ENCODE results near the gene DCDC1. TPM values are rescaled to one million over a fixed set of nuclear protein-coding genes. Genes with fewer than 3 reads are reported as not detected.

Gene DCDC1
- total RNA-seq, 4 donors from 2014 or later = 0.26 to 8.0 (median 1.5) TPM

DNA sequence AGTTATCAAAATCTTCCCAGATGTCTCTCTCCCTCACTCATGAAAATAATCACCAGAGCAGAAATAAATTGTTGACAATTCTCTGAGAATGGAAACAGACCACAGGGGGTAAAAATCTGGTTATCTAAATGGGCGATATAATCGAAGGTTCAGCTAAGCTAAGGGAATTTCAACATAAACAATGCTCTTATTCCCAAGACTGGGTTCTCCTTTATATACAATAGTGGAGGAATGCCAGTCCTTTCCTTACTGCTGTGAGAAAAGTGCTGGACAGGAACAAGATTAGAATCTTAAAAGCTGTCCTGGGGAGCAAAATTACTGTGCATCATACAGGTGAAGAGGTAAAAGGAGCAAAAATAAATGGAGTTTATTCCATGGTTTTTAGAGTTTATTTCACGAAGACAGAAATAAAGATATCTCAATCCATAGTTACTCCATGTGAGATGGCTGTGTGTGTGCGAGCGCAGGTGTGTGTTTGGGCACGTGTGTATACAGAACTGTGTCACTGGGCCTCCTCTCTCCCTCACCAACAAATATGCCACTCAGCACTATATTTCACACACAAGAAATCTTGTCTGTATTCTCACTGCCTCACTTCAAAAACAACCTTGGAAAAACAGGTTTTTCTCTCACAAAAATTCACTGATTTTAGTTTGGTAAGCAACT, 385.6 kb downstream of the DCDC1 start:
- no peaks in the 10 kb centered on the region for H3K4me1 ChIP-seq
- no peak for TF ChIP-seq POLR2A (IDR thresholded peaks at IDR 0.05)
- TF ChIP-seq CTCF (IDR thresholded peaks at IDR 0.05) = no peak
- no peak for DNase-seq

GRCh38 chr11:30983143-30983542, 386.4 kb downstream of the DCDC1 start:
- no peak for TF ChIP-seq POLR2A (IDR thresholded peaks at IDR 0.05)
- no peak for TF ChIP-seq CTCF (IDR thresholded peaks at IDR 0.05)
- intact Hi-C loops (cut with DNase I; ENCODE audit: low total_unique reads) = no loop called here

More for the DNA sequence above, 385.6 kb downstream of the DCDC1 start:
- no peak overlapping the region for H3K27ac ChIP-seq
- no peak overlapping the region for H3K4me3 ChIP-seq
- H3K36me3 ChIP-seq = no peaks in the 10 kb centered on the region
- H3K9me3 ChIP-seq = no peaks in the 10 kb centered on the region
- intact Hi-C loops (cut with DNase I; ENCODE audit: low total_unique reads) = no loop called here
- H3K27me3 ChIP-seq = no peaks in the 10 kb centered on the region

GRCh38 chr11:30967579-30967978, 402.0 kb downstream of the DCDC1 start:
- DNase-seq = no peak
- H3K27me3 ChIP-seq = no peaks in the 10 kb centered on the region
- intact Hi-C loops (cut with DNase I; ENCODE audit: low total_unique reads) = no loop called here
- TF ChIP-seq CTCF (IDR thresholded peaks at IDR 0.05) = no peak
- no peak for TF ChIP-seq POLR2A (IDR thresholded peaks at IDR 0.05)
- no peaks in the 10 kb centered on the region for H3K36me3 ChIP-seq
- H3K4me1 ChIP-seq = no peaks in the 10 kb centered on the region
- H3K27ac ChIP-seq = no peak overlapping the region
- H3K9me3 ChIP-seq = no peaks in the 10 kb centered on the region
- H3K4me3 ChIP-seq = no peak overlapping the region

More at GRCh38 chr11:30983143-30983542, 386.4 kb downstream of the DCDC1 start:
- H3K9me3 ChIP-seq = no peaks in the 10 kb centered on the region
- no peaks in the 10 kb centered on the region for H3K4me1 ChIP-seq
- no peaks in the 10 kb centered on the region for H3K36me3 ChIP-seq
- no peak for DNase-seq
- no peak overlapping the region for H3K27ac ChIP-seq
- no peak overlapping the region for H3K4me3 ChIP-seq
- H3K27me3 ChIP-seq = no peaks in the 10 kb centered on the region

- DNase-seq = no peak
- H3K27me3 ChIP-seq = no peaks in the 10 kb centered on the region
- intact Hi-C loops (cut with DNase I; ENCODE audit: low total_unique reads) = no loop called here
- TF ChIP-seq POLR2A (IDR thresholded peaks at IDR 0.05) (no peak), CTCF (IDR thresholded peaks at IDR 0.05) (no peak)
- no peaks in the 10 kb centered on the region for H3K9me3 ChIP-seq
- H3K27ac ChIP-seq = no peak overlapping the region
- no peak overlapping the region for H3K4me3 ChIP-seq
- H3K4me1 ChIP-seq = no peaks in the 10 kb centered on the region
- H3K36me3 ChIP-seq = no peaks in the 10 kb centered on the region
Observed at GRCh38 chr11:30960387-30960992, 409.0 kb downstream of the DCDC1 start.

- Histone ChIP-seq H3K9me3 (no peaks in the 10 kb centered on the region), H3K36me3 (no peaks in the 10 kb centered on the region), H3K27ac (no peak overlapping the region), H3K4me1 (no peaks in the 10 kb centered on the region), H3K4me3 (no peak overlapping the region), H3K27me3 (no peaks in the 10 kb centered on the region)
- DNase-seq = no peak
- intact Hi-C loops (cut with DNase I; ENCODE audit: low total_unique reads) = no loop called here
- no peak for TF ChIP-seq POLR2A (IDR thresholded peaks at IDR 0.05)
- no peak for TF ChIP-seq CTCF (IDR thresholded peaks at IDR 0.05)
Observed at GRCh38 chr11:30956751-30957150, 412.8 kb downstream of the DCDC1 start.

Measured in uterus (tissue), 4 donors.